CD4-positive, alpha-beta T cell treated with Interferon alpha-2 for 1 hour (primary cell): ENCODE results near the gene SSX5.
"Not testable (repeated sequence)": the region's sequence is repeated elsewhere in the genome, so short reads cannot be mapped to it uniquely, and the experiment has no call there.

Experiments used
- DNase-seq, 2 donors: peaks; one replicate each; pipeline ENCODE4 v3.0.0-alpha.2; 2020 to 2022

The SSX5 gene

DNA sequence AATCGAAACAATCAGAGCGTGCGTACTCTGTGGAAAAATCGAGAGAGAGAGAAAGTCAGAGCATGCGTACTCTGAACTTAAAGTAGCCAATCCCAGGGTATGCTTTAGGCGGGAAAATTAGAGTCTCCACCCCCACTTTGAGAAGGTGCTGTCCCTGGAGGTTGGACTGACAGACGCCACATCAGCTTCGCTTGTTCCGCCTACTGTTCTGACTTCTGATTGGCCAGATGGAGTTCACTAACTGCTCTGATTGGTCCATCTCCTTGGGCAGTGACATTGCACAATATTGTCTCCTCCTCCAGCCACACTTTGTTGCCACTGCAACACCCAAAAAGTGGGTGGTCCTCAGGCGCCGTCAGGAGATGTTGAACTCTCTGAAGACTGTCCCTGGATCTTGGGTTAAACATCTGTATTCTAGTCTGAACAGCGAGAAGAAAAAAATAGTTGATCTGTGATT, at the start of gene SSX5:
Gene SSX5, minus strand, starts transcription at position 51 of the 457 bp plus-strand sequence. CDS start 1,437 bp downstream, outside the sequence.
- DNase-seq, result no peak

- not testable (repeated sequence) for DNase-seq
Measured at GRCh38 chrX:48224196-48224595, 27.6 kb upstream of the SSX5 start.

GRCh38 chrX:48214341-48214740, 17.7 kb upstream of the SSX5 start:
- not testable (repeated sequence) for DNase-seq

DNA sequence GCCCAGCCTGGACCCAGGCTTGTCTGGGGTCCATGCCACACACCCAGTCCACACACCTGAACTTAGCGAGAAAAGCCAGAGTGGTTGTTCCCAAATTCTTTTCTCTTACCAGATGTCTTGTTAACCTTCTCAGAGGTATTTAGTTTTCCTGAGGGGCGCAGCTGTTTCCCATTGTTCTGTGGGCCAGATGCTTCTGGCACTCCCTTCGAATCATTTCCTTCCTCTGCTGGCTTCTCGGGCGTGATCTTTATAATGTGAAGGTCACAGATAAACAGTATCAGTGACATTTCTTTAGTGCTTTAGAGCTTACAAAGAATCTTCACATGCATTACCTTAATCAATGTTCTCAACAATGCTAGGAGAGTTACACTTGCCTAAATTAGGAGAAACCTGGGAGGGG, 6.6 kb downstream of the SSX5 start:
- not testable (repeated sequence) for DNase-seq

GRCh38 chrX:48181882-48182281, 14.7 kb downstream of the SSX5 start:
- not testable (repeated sequence) for DNase-seq

- no peak for DNase-seq
Measured at GRCh38 chrX:48180811-48181210, 15.8 kb downstream of the SSX5 start.

- no peak for DNase-seq
Measured at GRCh38 chrX:48179691-48180090, 16.9 kb downstream of the SSX5 start.

- not testable (repeated sequence) for DNase-seq
Measured at GRCh38 chrX:48166322-48166721, 30.3 kb downstream of the SSX5 start.

DNA sequence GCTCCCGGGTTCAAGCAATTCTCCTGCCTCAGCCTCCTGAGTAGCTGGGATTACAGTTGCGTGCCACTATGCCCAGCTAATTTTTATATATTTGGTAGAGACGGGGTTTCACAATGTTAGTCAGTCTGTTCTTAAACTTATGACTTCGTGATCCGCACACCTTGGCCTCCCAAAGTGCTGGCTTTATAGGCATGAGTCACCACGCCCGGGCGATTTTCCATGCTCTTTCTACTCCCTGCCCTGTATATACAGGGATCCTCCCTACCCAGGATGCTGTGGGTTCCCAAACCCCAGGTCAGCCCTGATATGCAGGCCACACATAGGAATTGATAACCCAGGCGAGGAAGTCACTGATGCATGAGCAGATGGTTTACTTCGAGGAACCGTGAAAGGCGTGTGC, 31.4 kb downstream of the SSX5 start:
- no peak for DNase-seq

DNA sequence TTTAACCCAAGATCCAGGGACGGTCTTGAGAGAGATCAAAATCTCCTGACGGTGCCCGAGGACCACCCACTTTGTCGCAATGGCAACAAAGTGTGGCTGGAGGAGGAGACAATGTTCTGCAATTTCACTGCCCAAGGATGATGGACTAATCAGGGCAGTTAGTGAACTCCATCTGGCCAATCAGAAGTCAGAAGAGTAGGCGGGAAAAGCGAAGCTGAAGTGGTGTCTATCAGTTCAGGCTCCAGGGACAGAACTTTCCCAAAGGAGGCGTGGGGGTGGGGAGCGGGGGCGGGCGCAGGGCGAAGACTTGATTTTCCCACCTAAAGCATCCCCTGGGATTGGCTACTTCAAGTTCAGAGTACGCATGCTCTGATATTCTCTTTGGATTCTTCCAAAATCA, 40.6 kb downstream of the SSX5 start:
- no peak for DNase-seq

GRCh38 chrX:48154796-48155195, 41.8 kb downstream of the SSX5 start:
- DNase-seq, result no peak

- no peak for DNase-seq
Measured at GRCh38 chrX:48153769-48154168, 42.8 kb downstream of the SSX5 start.

DNA sequence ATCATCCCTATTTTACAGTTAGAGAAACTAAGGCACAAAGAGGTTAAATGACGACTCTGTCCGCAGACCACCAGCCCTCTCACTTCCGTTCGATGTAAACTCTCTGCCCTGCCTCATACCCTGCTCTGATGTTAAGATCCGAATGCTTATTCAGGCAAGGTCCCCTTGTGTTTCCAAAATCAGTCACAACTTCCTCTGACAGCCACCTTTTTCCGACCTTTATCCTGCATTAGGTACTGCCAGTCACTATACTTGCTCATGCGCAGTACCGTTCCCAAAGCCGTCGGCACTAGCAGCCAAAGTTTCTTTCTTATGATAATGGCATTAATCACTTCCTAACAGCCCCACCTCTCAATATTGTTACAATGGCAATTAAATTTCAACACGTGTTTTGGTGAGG, 53.9 kb downstream of the SSX5 start:
- peak in 1 of 2 donors; percentile 3 for DNase-seq

DNA sequence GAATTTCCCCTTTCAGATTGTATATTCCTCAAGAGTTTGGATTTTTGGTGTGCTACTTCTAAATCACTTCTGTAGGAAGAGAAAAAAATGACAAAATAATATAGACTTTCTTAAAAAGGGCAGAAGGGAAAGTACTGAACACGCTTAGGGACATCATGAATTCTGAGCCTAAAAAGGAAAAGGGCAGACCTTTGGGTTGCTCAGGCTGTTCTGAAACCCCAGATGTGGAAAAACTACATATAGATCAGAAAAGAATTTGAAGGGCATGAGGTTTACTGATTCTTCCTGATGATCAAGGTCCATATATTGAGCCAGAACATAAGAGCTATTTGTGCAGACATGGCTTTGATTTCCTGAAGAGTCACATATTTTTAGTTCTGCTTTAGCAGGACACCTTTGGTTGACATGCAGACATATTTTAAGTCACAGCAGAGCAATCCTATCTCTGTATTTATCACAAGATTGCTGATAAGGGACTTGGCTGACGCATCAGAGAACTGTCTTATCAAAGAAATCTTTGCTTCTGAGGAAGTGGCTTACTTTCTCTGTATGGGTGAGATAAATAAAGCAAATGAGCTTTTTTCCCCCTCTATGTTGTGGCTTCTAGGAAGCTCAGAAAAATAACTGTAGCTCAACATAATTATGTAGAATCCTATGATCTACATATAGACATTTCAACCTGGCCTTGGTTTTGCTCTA, 54.6 kb downstream of the SSX5 start:
- DNase-seq, result not testable (repeated sequence)

- DNase-seq, result not testable (repeated sequence)
Measured at GRCh38 chrX:48139076-48139475, 57.5 kb downstream of the SSX5 start.
